Mesodermal cell (in vitro differentiated cells): ENCODE results near the gene LST1.

Experiments used
- H3K27ac ChIP-seq: 2 replicates; pipeline ENCODE4 v1.7.0; 2013; ENCODE audit warnings: mild to moderate bottlenecking, low read depth, low read length, moderate library complexity; ENCODE audit not compliant: severe bottlenecking
- H3K36me3 ChIP-seq: 2 replicates; pipeline ENCODE4 v1.7.1; 2013; ENCODE audit warnings: mild to moderate bottlenecking, low read length, moderate library complexity; ENCODE audit not compliant: control insufficient read depth, insufficient read depth
- H3K4me1 ChIP-seq: one replicate; pipeline ENCODE4 v1.7.1; 2013; ENCODE audit warnings: mild to moderate bottlenecking, low read length; ENCODE audit not compliant: insufficient read depth, control insufficient read depth, poor library complexity, severe bottlenecking
- H3K4me3 ChIP-seq: 2 replicates; pipeline ENCODE4 v1.7.0; 2013; ENCODE audit warnings: low read length, control low read depth, mild to moderate bottlenecking; ENCODE audit not compliant: insufficient read depth, poor library complexity, severe bottlenecking; ENCODE audit errors: extremely low read depth
- H3K9me3 ChIP-seq: 2 replicates; pipeline ENCODE4 v1.7.1; 2013; ENCODE audit warnings: mild to moderate bottlenecking, low read length, moderate library complexity; ENCODE audit not compliant: control insufficient read depth
- WGBS, 2 experiments: methylation state at CpG; one replicate each; pipeline ENCODE4 v1.1.5; 2013; ENCODE audit warnings: missing lambda C conversion rate in 2 of 2; ENCODE audit not compliant: insufficient coverage in 2 of 2; 5-methylcytosine and 5-hydroxymethylcytosine counted together

Gene LST1

DNA sequence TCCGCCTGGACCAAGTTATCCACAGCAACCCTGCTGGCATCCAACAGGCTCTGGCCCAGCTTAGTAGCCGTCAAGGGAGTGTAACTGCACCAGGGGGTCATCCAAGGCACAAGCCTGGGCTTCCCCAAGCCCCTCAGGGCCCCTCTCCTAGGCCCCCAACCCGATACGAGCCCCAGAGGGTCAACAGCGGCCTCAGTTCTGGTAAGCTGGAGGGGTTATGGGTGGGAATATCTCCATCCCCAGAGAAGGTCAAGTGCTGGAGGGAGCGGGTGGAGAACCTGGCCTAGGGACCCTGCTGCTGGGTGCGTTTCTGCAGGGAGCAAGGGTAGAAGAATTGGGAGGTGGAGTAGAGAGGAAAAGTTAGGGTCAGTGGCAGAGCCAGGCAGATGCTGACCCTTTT, 47.4 kb downstream of the LST1 start:
- Histone ChIP-seq H3K4me3 (no peak overlapping the region), H3K27ac (peak overlapping the region; percentile 36), H3K4me1 (no peaks in the 10 kb centered on the region), H3K9me3 (no peaks in the 10 kb centered on the region), H3K36me3 (peaks cover 99% of the 10 kb centered on the region)
- 100% methylated on average over 2 to 4 of the region's 7 CpGs for WGBS, 2 experiments

DNA sequence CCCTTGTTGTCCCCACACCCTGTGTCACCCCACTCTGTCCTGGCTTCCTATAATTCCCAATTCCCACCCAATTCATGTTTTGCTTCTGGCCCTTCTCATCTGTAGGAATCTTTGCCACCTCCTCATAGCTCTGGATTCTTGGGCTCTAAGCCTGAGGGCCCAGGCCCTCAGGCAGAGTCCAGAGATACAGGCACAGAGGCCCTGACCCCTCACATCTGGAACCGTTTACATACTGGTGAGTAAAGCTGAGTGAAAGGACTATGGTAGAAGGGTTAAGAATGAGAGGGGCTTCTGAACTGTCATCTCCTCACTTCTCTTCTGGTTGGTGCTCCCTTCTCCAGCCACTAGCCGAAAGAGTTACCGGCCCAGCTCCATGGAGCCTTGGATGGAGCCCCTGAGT, 48.1 kb downstream of the LST1 start:
- peaks cover 99% of the 10 kb centered on the region for H3K36me3 ChIP-seq
- H3K27ac ChIP-seq: peak overlapping the region; percentile 23
- no peaks in the 10 kb centered on the region for H3K4me1 ChIP-seq
- whole genome bisulfite sequencing, 2 experiments: 100% methylated on average over 2 of the region's 3 CpGs; no CpG with 5 or more reads in 1 of the 2 experiments
- no peak overlapping the region for H3K4me3 ChIP-seq
- no peaks in the 10 kb centered on the region for H3K9me3 ChIP-seq

- WGBS, 2 experiments: 90 to 93% methylated on average over 10 to 11 of the region's 11 CpGs
- no peaks in the 10 kb centered on the region for H3K4me1 ChIP-seq
- peaks cover 99% of the 10 kb centered on the region for H3K36me3 ChIP-seq
- no peak overlapping the region for H3K4me3 ChIP-seq
- no peaks in the 10 kb centered on the region for H3K9me3 ChIP-seq
- H3K27ac ChIP-seq: no peak overlapping the region
These were observed 49.0 kb downstream of the LST1 start for GRCh38 chr6:31634969-31635575.

- Histone ChIP-seq H3K36me3 (peaks cover 99% of the 10 kb centered on the region), H3K27ac (no peak overlapping the region), H3K9me3 (no peaks in the 10 kb centered on the region), H3K4me3 (no peak overlapping the region), H3K4me1 (no peaks in the 10 kb centered on the region)
- whole genome bisulfite sequencing, 2 experiments: 87 to 92% methylated on average over 15 to 22 of the region's 27 CpGs
These were observed 50.9 kb downstream of the LST1 start for GRCh38 chr6:31636698-31637596.
